MM.1S (cell line): ENCODE results near the gene SHC3.

Source experiments
- DNase-seq: peaks from one replicate; pipeline ENCODE4 v3.0.0-alpha.2; 2015
- H2AFZ ChIP-seq: fragments of 300-600 bp; sonication (generic); 2 replicates; pipeline ENCODE4 v1.6.0; 2016; ENCODE audit warnings: antibody characterized with exemption, low read length
- H3F3A ChIP-seq: fragments of 300-600 bp; sonication (generic); 2 replicates; pipeline ENCODE4 v1.6.1; 2016; ENCODE audit warnings: mild to moderate bottlenecking, antibody characterized with exemption, low read length, moderate library complexity, mixed read lengths; ENCODE audit not compliant: insufficient read depth
- H3K27ac ChIP-seq: fragments of 300-600 bp; sonication (generic); 2 replicates; pipeline ENCODE4 v1.5.1; 2016; ENCODE audit warnings: mild to moderate bottlenecking, low read length
- H3K27me3 ChIP-seq: fragments of 300-600 bp; sonication (generic); replicated peaks from 2 replicates; pipeline ENCODE4 v1.6.0; 2016; ENCODE audit warnings: low read length; ENCODE audit not compliant: insufficient read depth
- H3K36me3 ChIP-seq: fragments of 300-600 bp; sonication (generic); replicated peaks from 2 replicates; pipeline ENCODE4 v1.6.1; 2016; ENCODE audit warnings: mild to moderate bottlenecking, low read length, mixed read lengths; ENCODE audit not compliant: insufficient read depth
- H3K4me1 ChIP-seq: fragments of 300-600 bp; sonication (generic); 2 replicates; pipeline ENCODE4 v1.6.1; 2016; ENCODE audit warnings: low read length, mixed read lengths
- H3K4me2 ChIP-seq: fragments of 300-600 bp; sonication (generic); 2 replicates; pipeline ENCODE4 v1.6.0; 2016; ENCODE audit warnings: low read depth, low read length
- H3K4me3 ChIP-seq: fragments of 300-600 bp; sonication (generic); 2 replicates; pipeline ENCODE4 v1.5.1; 2016; ENCODE audit warnings: low read length, mixed read lengths
- H3K79me2 ChIP-seq: fragments of 300-600 bp; sonication (generic); 2 replicates; pipeline ENCODE4 v1.6.1; 2016; ENCODE audit warnings: mixed run types, low read length, mixed read lengths
- H3K9ac ChIP-seq: fragments of 300-600 bp; sonication (generic); 2 replicates; pipeline ENCODE4 v1.6.1; 2016; ENCODE audit warnings: low read length, mixed read lengths
- H3K9me2 ChIP-seq: fragments of 300-600 bp; sonication (generic); replicated peaks from 2 replicates; pipeline ENCODE4 v1.6.1; 2016; ENCODE audit warnings: mild to moderate bottlenecking, low read length, mixed read lengths; ENCODE audit not compliant: insufficient read depth
- H3K9me3 ChIP-seq: fragments of 300-600 bp; sonication (generic); replicated peaks from 2 replicates; pipeline ENCODE4 v1.6.1; 2016; ENCODE audit warnings: mild to moderate bottlenecking, low read length, mixed read lengths; ENCODE audit not compliant: insufficient read depth
- H4K20me1 ChIP-seq: fragments of 300-600 bp; sonication (generic); 2 replicates; pipeline ENCODE4 v1.6.1; 2016; ENCODE audit warnings: mild to moderate bottlenecking, low read length, moderate library complexity, mixed read lengths; ENCODE audit not compliant: insufficient read depth
- CTCF ChIP-seq: fragments of 300-600 bp; sonication (generic); IDR thresholded peaks from 2 replicates; pipeline ENCODE4 v1.5.1; 2016; ENCODE audit warnings: antibody characterized with exemption, low read length, mixed read lengths
- EZH2 ChIP-seq: fragments of 300-600 bp; sonication (generic); optimal IDR thresholded peaks from 2 replicates; pipeline ENCODE3; 2017; ENCODE audit warnings: low read depth, mild to moderate bottlenecking, antibody characterized with exemption, low read length, mixed read lengths
- EZH2phosphoT487 ChIP-seq: fragments of 300-600 bp; sonication (generic); IDR thresholded peaks from 2 replicates; pipeline ENCODE4 v1.6.1; 2018; ENCODE audit warnings: antibody characterized with exemption, low read length

Gene SHC3

GRCh38 chr9:89010526-89011111 is 168.0 kb downstream of the SHC3 start:
- Histone ChIP-seq H3K9me2 (no peaks in the 10 kb centered on the region), H3K79me2 (no peaks in the 10 kb centered on the region), H3K9me3 (no peaks in the 10 kb centered on the region), H4K20me1 (no peaks in the 10 kb centered on the region), H2AFZ (no peak overlapping the region), H3K4me2 (no peak overlapping the region), H3F3A (no peaks in the 10 kb centered on the region), H3K27me3 (no peaks in the 10 kb centered on the region), H3K36me3 (no peaks in the 10 kb centered on the region), H3K27ac (no peak overlapping the region), H3K9ac (no peak overlapping the region), H3K4me1 (no peaks in the 10 kb centered on the region), H3K4me3 (no peak overlapping the region)
- TF ChIP-seq EZH2 (no peak), EZH2phosphoT487 (no peak)
- no peak for DNase-seq

- TF ChIP-seq EZH2phosphoT487: no peak
- no peak for TF ChIP-seq CTCF
- no peak for TF ChIP-seq EZH2
- no peaks in the 10 kb centered on the region for H3K4me1 ChIP-seq
- no peaks in the 10 kb centered on the region for H4K20me1 ChIP-seq
- no peaks in the 10 kb centered on the region for H3F3A ChIP-seq
- DNase-seq: no peak
- H3K9me3 ChIP-seq: no peaks in the 10 kb centered on the region
- no peak overlapping the region for H3K9ac ChIP-seq
- no peaks in the 10 kb centered on the region for H3K27me3 ChIP-seq
- H3K9me2 ChIP-seq: no peaks in the 10 kb centered on the region
- H2AFZ ChIP-seq: no peak overlapping the region
- H3K27ac ChIP-seq: no peak overlapping the region
- no peaks in the 10 kb centered on the region for H3K36me3 ChIP-seq
- H3K4me2 ChIP-seq: no peak overlapping the region
- no peaks in the 10 kb centered on the region for H3K79me2 ChIP-seq
- no peak overlapping the region for H3K4me3 ChIP-seq
Measured at GRCh38 chr9:89010056-89010455, 168.6 kb downstream of the SHC3 start.

GRCh38 chr9:89009546-89009840 is 169.1 kb downstream of the SHC3 start:
- H3K4me1 ChIP-seq: no peaks in the 10 kb centered on the region
- DNase-seq: no peak
- H3K9me3 ChIP-seq: no peaks in the 10 kb centered on the region
- H2AFZ ChIP-seq: no peak overlapping the region
- no peak overlapping the region for H3K4me2 ChIP-seq
- no peak overlapping the region for H3K4me3 ChIP-seq
- no peaks in the 10 kb centered on the region for H3K79me2 ChIP-seq
- H3K27me3 ChIP-seq: no peaks in the 10 kb centered on the region
- H4K20me1 ChIP-seq: no peaks in the 10 kb centered on the region
- no peak overlapping the region for H3K9ac ChIP-seq
- H3F3A ChIP-seq: no peaks in the 10 kb centered on the region
- H3K36me3 ChIP-seq: no peaks in the 10 kb centered on the region
- H3K27ac ChIP-seq: no peak overlapping the region
- no peaks in the 10 kb centered on the region for H3K9me2 ChIP-seq
- TF ChIP-seq EZH2phosphoT487 (no peak), EZH2 (no peak), CTCF (no peak)

GRCh38 chr9:89008744-89009545 is 169.7 kb downstream of the SHC3 start:
- no peak overlapping the region for H2AFZ ChIP-seq
- no peaks in the 10 kb centered on the region for H3K36me3 ChIP-seq
- H3K27ac ChIP-seq: no peak overlapping the region
- no peaks in the 10 kb centered on the region for H3K27me3 ChIP-seq
- H3K4me3 ChIP-seq: no peak overlapping the region
- H3K9ac ChIP-seq: no peak overlapping the region
- H3F3A ChIP-seq: no peaks in the 10 kb centered on the region
- no peaks in the 10 kb centered on the region for H4K20me1 ChIP-seq
- TF ChIP-seq EZH2 (no peak), EZH2phosphoT487 (no peak), CTCF (no peak)
- no peaks in the 10 kb centered on the region for H3K4me1 ChIP-seq
- H3K9me2 ChIP-seq: no peaks in the 10 kb centered on the region
- H3K79me2 ChIP-seq: no peaks in the 10 kb centered on the region
- no peak for DNase-seq
- H3K9me3 ChIP-seq: no peaks in the 10 kb centered on the region
- no peak overlapping the region for H3K4me2 ChIP-seq
